HUES64 (cell line): Measurements from ENCODE around the gene TCHP.

Source experiments
- H3K27ac ChIP-seq: 2 replicates; pipeline ENCODE4 v1.7.0; 2013; ENCODE audit warnings: low read depth, low read length, inconsistent platforms
- H3K27me3 ChIP-seq: 2 replicates; pipeline ENCODE4 v1.6.1; 2013; ENCODE audit warnings: mild to moderate bottlenecking, low read length; ENCODE audit not compliant: insufficient read depth
- H3K36me3 ChIP-seq: 2 replicates; pipeline ENCODE4 v1.6.1; 2013; ENCODE audit warnings: mild to moderate bottlenecking, low read length; ENCODE audit not compliant: insufficient read depth
- H3K4me1 ChIP-seq: 2 replicates; pipeline ENCODE4 v1.6.1; 2013; ENCODE audit warnings: mild to moderate bottlenecking, low read length, moderate library complexity; ENCODE audit not compliant: insufficient read depth
- H3K4me3 ChIP-seq: 2 replicates; pipeline ENCODE4 v1.5.1; 2013; ENCODE audit warnings: mild to moderate bottlenecking, low read length, moderate library complexity
- H3K9ac ChIP-seq: 2 replicates; pipeline ENCODE4 v1.6.1; 2013; ENCODE audit warnings: mild to moderate bottlenecking, low read depth, low read length
- H3K9me3 ChIP-seq: 2 replicates; pipeline ENCODE4 v1.6.1; 2013; ENCODE audit warnings: low read depth, low read length; ENCODE audit not compliant: insufficient read depth
- WGBS: fragments of 150-250, 120-280 bp; methylation state at CpG from one replicate; pipeline ENCODE4 v1.1.7; 2013; ENCODE audit warnings: missing lambda C conversion rate; 5-methylcytosine and 5-hydroxymethylcytosine counted together

The TCHP gene

GRCh38 chr12:109951751-109952150 is 51.7 kb downstream of the TCHP start:
- Histone ChIP-seq H3K36me3 (peaks cover 55% of the 10 kb centered on the region), H3K9ac (no peak overlapping the region), H3K4me3 (no peak overlapping the region), H3K4me1 (peaks cover 11% of the 10 kb centered on the region), H3K27me3 (no peaks in the 10 kb centered on the region), H3K9me3 (no peaks in the 10 kb centered on the region), H3K27ac (no peak overlapping the region)
- 90% methylated on average over 7 of the region's 7 CpGs for WGBS

DNA sequence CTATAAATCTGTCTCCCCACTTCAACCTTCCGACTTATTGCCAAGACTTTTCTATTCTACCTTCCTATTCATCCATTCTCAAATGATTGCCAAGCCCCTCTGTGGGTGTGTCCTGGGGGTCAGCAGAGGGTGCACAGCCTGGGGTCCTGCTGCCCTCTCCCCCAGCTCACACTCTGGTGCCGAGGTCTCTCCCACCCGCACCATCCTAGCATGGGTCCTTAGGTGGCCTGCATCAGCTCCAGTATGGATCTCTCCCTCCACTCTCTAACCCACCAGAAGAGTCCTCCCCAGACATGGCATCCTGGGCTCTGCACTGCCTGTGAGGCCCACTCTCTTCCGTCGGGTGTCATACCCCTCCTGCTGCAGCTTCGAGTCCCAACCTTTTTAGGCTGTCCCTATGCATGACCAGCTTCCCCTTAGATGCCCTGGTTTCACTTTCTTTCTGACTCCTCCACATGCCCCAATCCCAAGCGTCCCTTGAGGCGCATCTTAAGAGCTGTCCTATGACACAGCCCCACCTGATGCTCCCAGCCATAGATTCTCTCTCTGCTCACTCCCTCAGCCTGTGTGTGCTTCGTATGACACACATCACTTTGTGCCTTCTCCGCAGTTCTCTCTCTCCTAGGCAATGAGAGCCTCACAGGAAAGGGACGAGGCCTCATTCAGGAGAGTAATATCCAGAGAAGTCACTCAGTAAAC is 52.2 kb downstream of the TCHP start:
- no peak overlapping the region for H3K9ac ChIP-seq
- H3K4me3 ChIP-seq: no peak overlapping the region
- peaks cover 51% of the 10 kb centered on the region for H3K36me3 ChIP-seq
- no peak overlapping the region for H3K27ac ChIP-seq
- H3K4me1 ChIP-seq: peaks cover 5% of the 10 kb centered on the region; the same call in 1 of the 2 replicates
- no peaks in the 10 kb centered on the region for H3K9me3 ChIP-seq
- H3K27me3 ChIP-seq: no peaks in the 10 kb centered on the region
- 94% methylated on average over 11 of the region's 11 CpGs for WGBS

DNA sequence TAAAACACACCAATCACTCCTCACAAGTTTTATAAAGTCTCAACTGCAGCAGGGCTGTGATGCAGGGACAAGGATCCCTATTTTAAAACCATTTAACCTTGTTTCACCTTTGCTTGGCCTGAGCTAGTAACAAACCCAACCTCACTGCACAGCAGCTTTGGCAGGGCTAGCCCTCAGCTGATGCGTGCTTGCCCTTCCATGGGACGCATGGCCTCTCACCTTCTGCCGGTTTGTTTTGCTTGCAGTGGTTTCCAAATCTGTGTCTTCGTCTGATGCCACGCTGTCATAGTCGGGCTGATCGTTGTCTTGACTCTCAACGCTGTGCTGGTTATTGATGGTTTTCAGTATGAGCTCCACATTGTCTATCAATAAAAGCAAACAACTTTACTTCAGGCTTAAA is 52.8 kb downstream of the TCHP start:
- peaks cover 5% of the 10 kb centered on the region; the same call in 1 of the 2 replicates for H3K4me1 ChIP-seq
- no peak overlapping the region for H3K9ac ChIP-seq
- 97% methylated on average over 8 of the region's 8 CpGs for WGBS
- H3K27me3 ChIP-seq: no peaks in the 10 kb centered on the region
- H3K36me3 ChIP-seq: peaks cover 49% of the 10 kb centered on the region
- no peak overlapping the region for H3K4me3 ChIP-seq
- H3K27ac ChIP-seq: no peak overlapping the region
- H3K9me3 ChIP-seq: no peaks in the 10 kb centered on the region

GRCh38 chr12:109953656-109954055 is 53.6 kb downstream of the TCHP start:
- H3K9ac ChIP-seq: no peak overlapping the region
- H3K4me1 ChIP-seq: peaks cover 5% of the 10 kb centered on the region; the same call in 1 of the 2 replicates
- 95% methylated on average over 5 of the region's 5 CpGs for WGBS
- no peak overlapping the region for H3K27ac ChIP-seq
- no peak overlapping the region for H3K4me3 ChIP-seq
- no peaks in the 10 kb centered on the region for H3K9me3 ChIP-seq
- H3K27me3 ChIP-seq: no peaks in the 10 kb centered on the region
- peaks cover 46% of the 10 kb centered on the region for H3K36me3 ChIP-seq

- H3K9ac ChIP-seq: no peak overlapping the region
- H3K36me3 ChIP-seq: peaks cover 35% of the 10 kb centered on the region
- no peaks in the 10 kb centered on the region for H3K9me3 ChIP-seq
- H3K4me3 ChIP-seq: no peak overlapping the region
- WGBS: 98% methylated on average over 7 of the region's 7 CpGs
- no peaks in the 10 kb centered on the region for H3K4me1 ChIP-seq
- no peak overlapping the region for H3K27ac ChIP-seq
- no peaks in the 10 kb centered on the region for H3K27me3 ChIP-seq
Observed at GRCh38 chr12:109958374-109958773, 58.3 kb downstream of the TCHP start.

DNA sequence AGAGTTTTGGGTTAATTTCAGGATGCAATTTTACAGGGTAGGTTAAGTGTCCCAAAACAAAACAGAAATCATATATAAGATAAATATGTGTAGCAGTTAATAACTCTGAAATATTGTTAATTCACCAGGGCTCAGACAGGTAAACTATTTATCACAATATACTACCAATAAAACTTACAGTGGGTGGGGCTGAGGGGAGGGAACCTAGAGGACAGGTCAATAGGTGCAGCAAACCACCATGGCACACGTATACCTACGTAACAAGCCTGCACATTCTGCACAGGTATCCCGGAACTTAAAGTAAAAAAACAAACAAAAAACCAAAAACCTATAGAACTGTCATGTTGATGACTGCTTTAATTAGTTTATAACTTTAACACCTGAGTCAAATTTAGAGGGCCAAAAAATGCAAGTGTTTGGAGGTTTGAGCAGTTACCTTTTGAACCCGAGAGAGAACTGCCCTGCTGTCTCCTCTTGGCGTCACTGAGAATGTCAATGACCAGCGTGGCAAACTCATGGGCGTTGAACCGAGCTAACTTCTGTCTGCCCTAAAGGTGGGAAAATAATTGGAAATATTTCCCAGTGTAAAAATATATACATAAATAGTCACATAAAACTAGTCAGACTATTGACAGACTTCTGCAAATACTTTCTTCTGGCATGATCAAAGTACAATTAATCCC is 59.5 kb downstream of the TCHP start:
- no peak overlapping the region for H3K4me3 ChIP-seq
- H3K27me3 ChIP-seq: no peaks in the 10 kb centered on the region
- H3K9ac ChIP-seq: no peak overlapping the region
- no peak overlapping the region for H3K27ac ChIP-seq
- H3K9me3 ChIP-seq: no peaks in the 10 kb centered on the region
- 99% methylated on average over 8 of the region's 8 CpGs for WGBS
- peaks cover 42% of the 10 kb centered on the region for H3K36me3 ChIP-seq
- H3K4me1 ChIP-seq: no peaks in the 10 kb centered on the region

DNA sequence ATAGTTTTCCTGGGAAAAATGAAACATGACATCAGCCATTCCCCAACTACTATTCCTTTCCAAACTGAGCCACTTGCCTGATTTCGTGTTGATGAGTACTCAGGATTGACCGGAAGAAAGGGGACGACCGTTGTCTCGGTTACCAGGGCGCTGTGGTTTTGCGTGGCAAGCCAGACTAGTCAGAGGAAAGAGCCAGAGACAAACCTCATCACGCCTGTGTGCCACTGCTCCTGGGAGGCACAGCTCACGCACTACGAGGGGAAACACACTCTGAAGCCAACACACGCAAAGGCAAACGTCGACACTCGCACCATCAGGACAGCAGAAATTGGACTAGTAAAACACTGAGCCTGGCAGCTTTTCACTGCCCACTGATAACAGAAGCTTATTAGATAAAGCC is 61.1 kb downstream of the TCHP start:
- Histone ChIP-seq H3K9me3 (no peaks in the 10 kb centered on the region), H3K9ac (no peak overlapping the region), H3K4me1 (no peaks in the 10 kb centered on the region), H3K36me3 (peaks cover 53% of the 10 kb centered on the region), H3K27me3 (no peaks in the 10 kb centered on the region), H3K27ac (no peak overlapping the region), H3K4me3 (no peak overlapping the region)
- WGBS: 95% methylated on average over 14 of the region's 14 CpGs

DNA sequence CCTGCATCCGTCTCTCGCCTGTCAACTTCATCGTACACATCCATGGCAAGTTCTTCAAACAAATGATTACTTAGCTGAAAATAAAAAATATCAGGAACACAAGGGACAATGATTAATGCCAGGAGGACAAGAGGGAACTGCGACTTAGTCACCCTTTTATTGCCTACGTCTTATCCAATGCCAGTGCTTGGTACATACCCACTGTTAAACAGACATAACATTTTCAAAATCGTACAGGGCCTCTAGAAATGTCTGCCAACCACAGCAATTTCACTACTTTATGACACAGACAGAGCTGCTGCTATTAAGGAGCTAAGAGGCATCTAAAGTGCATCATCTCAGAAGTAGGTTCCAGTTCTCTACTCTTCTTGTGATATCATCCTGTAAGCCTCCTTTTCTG is 61.5 kb downstream of the TCHP start:
- Histone ChIP-seq H3K4me3 (no peak overlapping the region), H3K27ac (no peak overlapping the region), H3K27me3 (no peaks in the 10 kb centered on the region), H3K9me3 (no peaks in the 10 kb centered on the region), H3K9ac (no peak overlapping the region), H3K4me1 (no peaks in the 10 kb centered on the region), H3K36me3 (peaks cover 53% of the 10 kb centered on the region)
- 96% methylated on average over 6 of the region's 6 CpGs for WGBS

GRCh38 chr12:109962398-109962797 is 62.3 kb downstream of the TCHP start:
- peaks cover 60% of the 10 kb centered on the region for H3K36me3 ChIP-seq
- no peak overlapping the region for H3K9ac ChIP-seq
- WGBS: 81% methylated on average over 3 of the region's 3 CpGs
- H3K9me3 ChIP-seq: no peaks in the 10 kb centered on the region
- no peaks in the 10 kb centered on the region for H3K4me1 ChIP-seq
- H3K27me3 ChIP-seq: no peaks in the 10 kb centered on the region
- no peak overlapping the region for H3K27ac ChIP-seq
- H3K4me3 ChIP-seq: no peak overlapping the region

DNA sequence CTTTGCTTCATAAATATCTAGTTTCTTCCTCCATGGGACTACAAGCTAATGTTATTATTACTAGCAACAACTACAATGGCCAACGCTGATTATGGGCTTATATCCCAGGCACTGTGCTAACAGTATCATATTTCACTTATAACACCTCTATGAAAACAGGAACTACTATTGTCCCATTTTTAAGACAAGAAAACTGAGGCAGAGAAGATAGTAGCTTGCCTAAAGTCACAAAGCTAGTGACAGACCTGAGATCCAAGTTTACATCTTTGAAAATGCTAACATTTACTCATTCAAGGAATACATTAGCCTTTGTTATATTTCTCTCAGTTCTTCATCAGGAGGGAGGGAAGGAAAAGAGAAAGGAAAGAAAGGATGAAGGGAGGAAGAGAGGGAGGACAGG is 63.3 kb downstream of the TCHP start:
- no peak overlapping the region for H3K9ac ChIP-seq
- H3K9me3 ChIP-seq: no peaks in the 10 kb centered on the region
- H3K27ac ChIP-seq: no peak overlapping the region
- peaks cover 60% of the 10 kb centered on the region for H3K36me3 ChIP-seq
- 95% methylated on average over 1 of the region's 1 CpG for WGBS
- no peaks in the 10 kb centered on the region for H3K27me3 ChIP-seq
- H3K4me3 ChIP-seq: no peak overlapping the region
- no peaks in the 10 kb centered on the region for H3K4me1 ChIP-seq

- Histone ChIP-seq H3K9ac (no peak overlapping the region), H3K27me3 (no peaks in the 10 kb centered on the region), H3K9me3 (no peaks in the 10 kb centered on the region), H3K4me1 (no peaks in the 10 kb centered on the region), H3K4me3 (no peak overlapping the region), H3K27ac (no peak overlapping the region), H3K36me3 (peaks cover 57% of the 10 kb centered on the region)
- 84% methylated on average over 3 of the region's 4 CpGs for WGBS
Observed at GRCh38 chr12:109963743-109964429, 63.8 kb downstream of the TCHP start.
